ENCODE data around the gene RPL6. TPM values are rescaled to one million over a fixed set of nuclear protein-coding genes. Genes with fewer than 3 reads are reported as not detected.

Gene RPL6
- total and polyA plus RNA-seq, 2 experiments from 2014 or later = 1,413 to 1,715 TPM

Other genes with a start within 250 kb of the RPL6 start
- gene HECTD4, start 27.2 kb downstream of the RPL6 start, total RNA-seq (2014; rRNA removed; shearing (Covaris generic)) = 29.9 and 36.9 TPM in 2 replicates
- 21.7 and 25.7 TPM in 2 replicates for gene HECTD4, start 27.2 kb downstream of the RPL6 start, polyA plus RNA-seq (2016; fragmentation: Nextera tagmentation; extraction: Ambion mirVana)
- gene PTPN11, start 9.3 kb upstream of the RPL6 start, total RNA-seq (2014; rRNA removed; shearing (Covaris generic)) = 90.0 and 94.7 TPM in 2 replicates
- 71.9 and 87.0 TPM in 2 replicates for gene PTPN11, start 9.3 kb upstream of the RPL6 start, polyA plus RNA-seq (2016; fragmentation: Nextera tagmentation; extraction: Ambion mirVana)

All from GM23338 (cell line).